C4-2B (cell line): Measurements from ENCODE around the gene INSRR.

ENCODE experiments used
- CTCF ChIP-seq: fragments of 450-650 bp; conservative IDR thresholded peaks from 2 replicates; pipeline ENCODE4 v1.5.1; 2017; ENCODE audit warnings: mild to moderate bottlenecking
- ZFX ChIP-seq: fragments of 450-650 bp; IDR thresholded peaks from 2 replicates; pipeline ENCODE4 v1.6.1; 2017

GRCh38 chr1:156836041-156836654 is 22.8 kb downstream of the INSRR start:
- TF ChIP-seq CTCF (no peak), ZFX (no peak)
